ENCODE results near the gene WWC2. TPM values are rescaled to one million over a fixed set of nuclear protein-coding genes. Genes with fewer than 3 reads are reported as not detected.

WWC2 gene
- total RNA-seq, 4 donors from 2014 or later, result 11.2 to 14.7 (median 12.4) TPM

DNA sequence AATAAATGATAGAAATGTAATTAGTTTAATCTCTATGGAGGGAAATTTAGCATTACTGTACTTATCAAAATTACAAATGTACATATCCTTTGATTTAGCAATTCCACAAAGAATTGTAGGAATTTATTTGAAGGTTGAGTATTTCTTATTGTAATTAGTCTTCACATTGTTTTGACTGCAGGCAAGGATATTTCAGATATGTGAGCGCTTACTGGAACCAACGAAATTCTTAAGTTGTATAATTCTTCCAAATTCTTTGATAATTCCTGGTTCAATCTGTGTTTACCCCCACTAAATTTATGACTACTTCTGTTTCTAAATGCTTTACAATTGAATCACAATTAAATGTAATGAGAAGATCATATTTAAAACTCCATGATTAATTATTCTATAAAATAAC, 26.9 kb upstream of the WWC2 start:
- WGBS, 2 donors, result 93 to 97% methylated on average over 2 of the region's 2 CpGs
- DNase-seq (ENCODE audit: low spot score in 2 of 2), result no peak
- TF ChIP-seq POLR2A (IDR thresholded peaks at IDR 0.05), result no peak
- TF ChIP-seq, protein P1, sequence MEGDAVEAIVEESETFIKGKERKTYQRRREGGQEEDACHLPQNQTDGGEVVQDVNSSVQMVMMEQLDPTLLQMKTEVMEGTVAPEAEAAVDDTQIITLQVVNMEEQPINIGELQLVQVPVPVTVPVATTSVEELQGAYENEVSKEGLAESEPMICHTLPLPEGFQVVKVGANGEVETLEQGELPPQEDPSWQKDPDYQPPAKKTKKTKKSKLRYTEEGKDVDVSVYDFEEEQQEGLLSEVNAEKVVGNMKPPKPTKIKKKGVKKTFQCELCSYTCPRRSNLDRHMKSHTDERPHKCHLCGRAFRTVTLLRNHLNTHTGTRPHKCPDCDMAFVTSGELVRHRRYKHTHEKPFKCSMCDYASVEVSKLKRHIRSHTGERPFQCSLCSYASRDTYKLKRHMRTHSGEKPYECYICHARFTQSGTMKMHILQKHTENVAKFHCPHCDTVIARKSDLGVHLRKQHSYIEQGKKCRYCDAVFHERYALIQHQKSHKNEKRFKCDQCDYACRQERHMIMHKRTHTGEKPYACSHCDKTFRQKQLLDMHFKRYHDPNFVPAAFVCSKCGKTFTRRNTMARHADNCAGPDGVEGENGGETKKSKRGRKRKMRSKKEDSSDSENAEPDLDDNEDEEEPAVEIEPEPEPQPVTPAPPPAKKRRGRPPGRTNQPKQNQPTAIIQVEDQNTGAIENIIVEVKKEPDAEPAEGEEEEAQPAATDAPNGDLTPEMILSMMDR (IDR thresholded peaks at IDR 0.05), result no peak
- H3K4me3 ChIP-seq (ENCODE audit: low read depth, poor library complexity, severe bottlenecking), result no peak overlapping the region
- intact Hi-C loops (cut with DNase I; ENCODE audit: low total_unique reads), result loop anchor here (5.0 kb wide), 1 partner anchor 190 kb away; no protein-coding TSS in a partner anchor

- no peak for DNase-seq (ENCODE audit: low spot score in 2 of 2)
- no peak overlapping the region for H3K4me3 ChIP-seq (ENCODE audit: low read depth, poor library complexity, severe bottlenecking)
- 37 to 40% methylated on average over 2 of the region's 2 CpGs for WGBS, 2 donors
- intact Hi-C loops (cut with DNase I; ENCODE audit: low total_unique reads), result loop anchor here (5.0 kb wide), 1 partner anchor 189 kb away; no protein-coding TSS in a partner anchor
- TF ChIP-seq, protein P1 (IDR thresholded peaks at IDR 0.05), result no peak
- no peak for TF ChIP-seq POLR2A (IDR thresholded peaks at IDR 0.05)
Measured at GRCh38 chr4:183073838-183074145, 25.3 kb upstream of the WWC2 start.

DNA sequence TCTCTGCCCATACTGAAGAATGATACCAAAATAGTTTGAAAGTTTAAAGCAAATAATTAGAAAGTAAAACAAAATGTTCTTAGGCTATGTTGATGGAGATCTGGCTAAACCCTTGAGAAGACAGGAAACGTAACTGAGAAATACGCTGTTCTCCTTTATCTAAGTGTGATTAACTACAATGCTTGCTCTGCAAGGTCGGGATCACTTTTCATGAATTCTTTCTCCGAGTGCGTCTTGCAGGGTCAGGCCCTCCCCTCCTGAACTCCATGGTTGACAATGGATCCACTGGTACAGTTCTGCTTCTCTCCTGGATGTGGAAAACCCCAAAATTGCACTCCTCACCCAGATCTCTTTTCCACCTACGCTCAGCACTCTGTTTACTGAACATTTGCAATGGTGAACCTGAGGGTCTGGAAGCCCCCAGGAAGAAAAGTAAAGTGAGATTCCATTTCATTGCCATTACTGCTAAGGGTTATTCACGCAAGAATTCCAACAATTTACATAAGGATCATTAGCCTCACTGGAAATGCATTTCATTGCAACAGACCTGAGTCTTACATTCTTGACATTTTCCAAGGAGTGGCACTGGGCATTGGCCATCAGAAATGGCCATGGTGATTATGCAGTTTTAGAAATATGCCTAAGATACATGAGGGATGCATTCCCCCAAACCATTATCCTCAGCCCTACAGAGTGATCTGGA, 24.6 kb upstream of the WWC2 start:
- WGBS, 2 donors, result 89 to 90% methylated on average over 7 of the region's 7 CpGs
- no peak overlapping the region for H3K4me3 ChIP-seq (ENCODE audit: low read depth, poor library complexity, severe bottlenecking)
- TF ChIP-seq, protein P1 (IDR thresholded peaks at IDR 0.05), result no peak
- no peak for TF ChIP-seq POLR2A (IDR thresholded peaks at IDR 0.05)
- intact Hi-C loops (cut with DNase I; ENCODE audit: low total_unique reads), result loop anchor here (5.0 kb wide), 1 partner anchor 188 kb away; no protein-coding TSS in a partner anchor
- DNase-seq (ENCODE audit: low spot score in 2 of 2), result no peak

DNA sequence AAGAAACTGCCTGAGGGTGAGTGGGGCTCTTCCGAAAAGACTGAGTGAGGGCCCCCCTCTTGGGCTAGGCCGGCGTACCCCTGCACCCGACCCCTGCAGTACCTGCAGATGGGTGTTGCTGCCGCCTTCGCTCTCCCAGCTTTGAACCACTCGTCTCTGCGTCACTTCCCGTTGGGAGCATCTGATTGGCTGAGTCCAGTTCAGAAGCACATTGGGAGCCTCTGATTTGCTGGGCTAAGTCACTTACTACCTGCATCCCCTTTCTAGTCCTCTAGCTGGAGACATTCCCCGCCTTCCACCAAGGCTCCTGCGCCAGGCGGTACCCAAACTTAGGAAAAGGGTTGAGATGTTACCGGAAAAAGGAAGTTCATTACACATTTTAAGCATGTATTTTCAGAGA, 20.4 kb upstream of the WWC2 start:
- 96% methylated on average over 13 of the region's 13 CpGs for WGBS, 2 donors
- intact Hi-C loops (cut with DNase I; ENCODE audit: low total_unique reads), result no loop called here
- DNase-seq (ENCODE audit: low spot score in 2 of 2), result no peak

DNA sequence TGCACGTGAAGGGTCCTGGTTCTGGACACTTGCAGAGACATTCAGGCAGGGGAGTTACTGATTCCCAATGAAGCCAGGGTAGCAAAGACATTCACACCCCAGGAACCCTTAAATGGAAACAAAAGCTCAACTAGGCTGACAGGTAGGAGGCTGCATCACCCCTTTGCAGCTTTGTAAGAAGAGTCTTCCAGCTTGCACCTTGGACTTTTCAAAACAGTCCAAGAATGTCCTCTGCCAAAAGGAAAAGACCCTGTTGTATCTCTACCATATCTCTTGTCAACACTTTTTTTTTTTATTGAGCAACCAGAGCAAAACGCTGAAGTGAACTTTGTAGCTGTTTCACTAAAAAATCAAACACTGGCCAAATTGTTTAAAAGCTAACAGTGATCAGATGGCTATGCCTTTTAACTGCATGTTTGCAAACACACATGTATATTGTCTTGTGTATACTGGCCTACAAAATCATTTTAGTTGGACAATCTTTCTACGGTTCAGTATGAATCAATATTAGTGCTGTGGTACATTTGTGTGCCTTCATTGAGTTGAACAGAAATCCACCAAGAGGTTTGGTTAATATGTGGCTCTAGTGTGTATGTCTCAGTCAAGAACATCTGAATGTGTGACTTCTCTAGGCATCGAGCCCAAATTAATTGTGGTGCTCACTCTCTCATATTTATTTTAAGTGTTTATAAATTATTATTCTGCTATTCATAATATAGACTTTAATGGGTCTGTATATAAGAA, 18.5 kb upstream of the WWC2 start:
- intact Hi-C loops (cut with DNase I; ENCODE audit: low total_unique reads), result no loop called here
- TF ChIP-seq POLR2A (IDR thresholded peaks at IDR 0.05), result no peak
- TF ChIP-seq, protein P1 (IDR thresholded peaks at IDR 0.05), result no peak
- DNase-seq (ENCODE audit: low spot score in 2 of 2), result no peak
- WGBS, 2 donors, result 64 to 72% methylated on average over 4 of the region's 4 CpGs
- no peak overlapping the region for H3K4me3 ChIP-seq (ENCODE audit: low read depth, poor library complexity, severe bottlenecking)

More for the DNA sequence above, 20.4 kb upstream of the WWC2 start:
- no peak for TF ChIP-seq POLR2A (IDR thresholded peaks at IDR 0.05)
- TF ChIP-seq, protein P1 (IDR thresholded peaks at IDR 0.05), result no peak
- no peak overlapping the region for H3K4me3 ChIP-seq (ENCODE audit: low read depth, poor library complexity, severe bottlenecking)
